MCF 10A (cell line): ENCODE results near the gene TANGO6. TPM values are rescaled to one million over a fixed set of nuclear protein-coding genes. Genes with fewer than 3 reads are reported as not detected.

Source experiments
- BruUV-seq: library from RNA; stranded (reverse); fragments of 400-500 nt; replicated peaks from 2 replicates; lab custom pipeline; 2021; lab: Mats Ljungman, UMichigan
- CTCF ChIA-PET: fragments of 300-600 bp; sonication (Branson Sonifier 250); formaldehyde crosslinking; extraction: SDS; loops from one replicate; lab custom pipeline; 2021; ENCODE audit warnings: antibody characterized with exemption, inconsistent platforms; lab: Yijun Ruan, JAX
- POLR2A ChIA-PET: fragments of 300-600, 350-650 bp; sonication (Branson Sonifier 250); formaldehyde crosslinking; extraction: SDS; loops from one replicate; lab custom pipeline; 2020; ENCODE audit warnings: antibody characterized with exemption, inconsistent platforms; lab: Yijun Ruan, JAX
- DNase-seq: peaks from one replicate; pipeline ENCODE4 v3.0.0-alpha.2; 2018; ENCODE audit not compliant: unreplicated experiment
- H3K27ac Mint-ChIP-seq: one replicate; pipeline ENCODE4 v1.8.0; 2022; ENCODE audit warnings: mild to moderate bottlenecking, low read depth, mixed read lengths; ENCODE audit not compliant: unreplicated experiment
- H3K27me3 Mint-ChIP-seq: one replicate; pipeline ENCODE4 v1.8.0; 2022; ENCODE audit warnings: mixed read lengths; ENCODE audit not compliant: insufficient read depth, unreplicated experiment
- H3K36me3 Mint-ChIP-seq: one replicate; pipeline ENCODE4 v1.8.0; 2022; ENCODE audit warnings: mild to moderate bottlenecking, moderate library complexity, mixed read lengths; ENCODE audit not compliant: insufficient read depth, unreplicated experiment
- H3K4me1 Mint-ChIP-seq: one replicate; pipeline ENCODE4 v1.8.0; 2022; ENCODE audit warnings: mixed read lengths; ENCODE audit not compliant: insufficient read depth, unreplicated experiment
- H3K4me3 Mint-ChIP-seq: one replicate; pipeline ENCODE4 v1.8.0; 2022; ENCODE audit warnings: mild to moderate bottlenecking, moderate library complexity, mixed read lengths; ENCODE audit not compliant: unreplicated experiment
- H3K9me3 Mint-ChIP-seq: one replicate; pipeline ENCODE4 v1.8.0; 2022; ENCODE audit warnings: mixed read lengths; ENCODE audit not compliant: unreplicated experiment
- intact Hi-C: fragments of 100-400 bp; cut with micrococcal nuclease; formaldehyde crosslinking; loops from 2 replicates; pipeline ENCODE4 v1.14.1; 2022
- total RNA-seq: library from RNA; stranded (reverse); gene quantifications from 2 replicates; pipeline ENCODE4 v1.2.3, GENCODE V29; 2022
- TF ChIP-seq, protein P1 (sequence below): fragments of 200-600 bp; IDR thresholded peaks from one replicate; pipeline ENCODE4 v1.8.0; 2022; ENCODE audit warnings: antibody characterized with exemption, mild to moderate bottlenecking; ENCODE audit not compliant: unreplicated experiment

The TANGO6 gene
- total RNA-seq, 1 experiment from 2014 or later = 21.8 TPM

DNA sequence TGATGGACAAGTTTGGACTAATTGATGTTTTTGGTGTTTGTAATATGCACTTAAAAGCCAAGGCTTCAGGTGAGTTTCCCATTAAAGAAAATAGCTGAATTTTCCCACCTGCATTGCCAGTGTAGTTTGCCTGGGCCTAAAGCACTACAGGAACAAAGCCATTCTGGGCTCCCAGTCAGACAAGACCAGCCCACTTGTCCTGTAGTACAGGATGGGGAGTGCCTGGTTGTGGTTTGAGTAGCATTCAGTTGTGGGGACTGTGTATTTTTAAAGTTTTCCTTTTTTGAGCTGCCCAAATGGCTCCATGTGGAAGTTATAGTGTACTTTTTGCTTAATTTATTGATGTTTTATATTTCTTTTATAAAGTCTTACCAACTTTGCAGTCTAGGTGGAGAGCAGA is 91.7 kb downstream of the TANGO6 start:
- TF ChIP-seq, protein P1, sequence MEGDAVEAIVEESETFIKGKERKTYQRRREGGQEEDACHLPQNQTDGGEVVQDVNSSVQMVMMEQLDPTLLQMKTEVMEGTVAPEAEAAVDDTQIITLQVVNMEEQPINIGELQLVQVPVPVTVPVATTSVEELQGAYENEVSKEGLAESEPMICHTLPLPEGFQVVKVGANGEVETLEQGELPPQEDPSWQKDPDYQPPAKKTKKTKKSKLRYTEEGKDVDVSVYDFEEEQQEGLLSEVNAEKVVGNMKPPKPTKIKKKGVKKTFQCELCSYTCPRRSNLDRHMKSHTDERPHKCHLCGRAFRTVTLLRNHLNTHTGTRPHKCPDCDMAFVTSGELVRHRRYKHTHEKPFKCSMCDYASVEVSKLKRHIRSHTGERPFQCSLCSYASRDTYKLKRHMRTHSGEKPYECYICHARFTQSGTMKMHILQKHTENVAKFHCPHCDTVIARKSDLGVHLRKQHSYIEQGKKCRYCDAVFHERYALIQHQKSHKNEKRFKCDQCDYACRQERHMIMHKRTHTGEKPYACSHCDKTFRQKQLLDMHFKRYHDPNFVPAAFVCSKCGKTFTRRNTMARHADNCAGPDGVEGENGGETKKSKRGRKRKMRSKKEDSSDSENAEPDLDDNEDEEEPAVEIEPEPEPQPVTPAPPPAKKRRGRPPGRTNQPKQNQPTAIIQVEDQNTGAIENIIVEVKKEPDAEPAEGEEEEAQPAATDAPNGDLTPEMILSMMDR = no peak
- Mint-ChIP-seq H3K36me3 (peaks cover 35% of the 10 kb centered on the region), H3K9me3 (no peaks in the 10 kb centered on the region), H3K4me3 (no peak overlapping the region), H3K4me1 (peaks cover 28% of the 10 kb centered on the region), H3K27me3 (no peaks in the 10 kb centered on the region), H3K27ac (peak overlapping the region; percentile 66)
- intact Hi-C loops = no loop called here
- no peak for DNase-seq
- CTCF ChIA-PET = interaction anchor here (1.0 to 1.1 kb wide), 3 partner anchors 16 to 189 kb away, joined by 3 to 6 read pairs (median 4); no protein-coding TSS in a partner anchor
- no TSS peak for BruUV-seq
- POLR2A ChIA-PET = interaction anchor here (0.6 to 3.8 kb wide), 11 partner anchors 8 to 912 kb away, joined by 3 to 46 read pairs (median 4); partner anchors contain the start of genes CHTF8, COG8, DDX28 and DUS2

DNA sequence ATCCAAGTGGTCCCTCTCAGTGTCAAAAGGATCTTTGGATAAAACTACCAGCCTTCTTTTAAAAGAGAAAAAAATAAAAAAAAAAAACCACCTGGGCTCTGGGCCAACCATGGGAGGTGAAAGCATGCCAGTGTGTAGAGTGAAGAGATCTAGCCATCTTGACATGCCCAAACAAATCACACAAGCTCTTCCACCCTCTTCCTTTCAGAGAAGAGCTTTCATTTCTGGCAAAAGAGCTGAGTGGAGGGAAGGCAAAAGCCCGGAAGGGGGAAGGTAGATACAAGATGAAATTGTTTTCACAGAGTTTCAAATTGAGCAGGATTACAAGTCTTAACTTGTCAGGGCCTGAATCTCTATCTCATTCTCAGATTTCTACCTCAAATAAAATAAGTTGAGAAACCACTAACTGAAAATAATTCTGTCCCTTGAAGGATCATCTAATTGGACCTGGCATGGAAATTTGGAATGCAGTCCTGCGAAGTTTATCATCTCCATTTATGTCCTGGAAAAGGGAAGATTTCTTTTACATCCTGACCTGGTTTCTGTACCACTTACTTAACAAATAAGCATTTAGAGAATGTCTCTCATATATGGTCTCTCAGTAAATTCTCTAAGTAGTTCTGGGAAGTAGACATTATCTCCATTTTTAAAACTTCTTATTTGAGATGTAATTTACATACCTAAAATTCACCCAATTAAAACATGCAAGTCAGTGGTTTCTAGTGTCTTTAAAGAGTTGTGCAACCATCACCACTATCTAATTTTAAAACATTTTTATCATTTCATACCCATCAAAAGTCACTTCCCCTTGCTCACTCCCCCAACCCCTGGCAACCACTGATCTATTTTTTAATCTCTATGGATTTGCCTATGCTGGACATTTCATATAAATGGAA is 93.7 kb downstream of the TANGO6 start:
- peak overlapping the region; percentile 94 for H3K27ac Mint-ChIP-seq
- BruUV-seq = TSS peak; percentile 79
- POLR2A ChIA-PET = interaction anchor here (0.6 to 3.8 kb wide), 22 partner anchors 8 to 853 kb away, joined by 3 to 46 read pairs (median 4); partner anchors contain the start of gene HAS3
- intact Hi-C loops = no loop called here
- DNase-seq = peak; percentile 95
- peaks cover 28% of the 10 kb centered on the region for H3K4me1 Mint-ChIP-seq
- no peaks in the 10 kb centered on the region for H3K27me3 Mint-ChIP-seq
- H3K4me3 Mint-ChIP-seq = no peak overlapping the region
- CTCF ChIA-PET = interaction anchor here (1.1 kb wide), 1 partner anchor 21 kb away, joined by 6 read pairs; no protein-coding TSS in a partner anchor
- no peaks in the 10 kb centered on the region for H3K9me3 Mint-ChIP-seq
- TF ChIP-seq, protein P1 = no peak
- H3K36me3 Mint-ChIP-seq = peaks cover 19% of the 10 kb centered on the region

DNA sequence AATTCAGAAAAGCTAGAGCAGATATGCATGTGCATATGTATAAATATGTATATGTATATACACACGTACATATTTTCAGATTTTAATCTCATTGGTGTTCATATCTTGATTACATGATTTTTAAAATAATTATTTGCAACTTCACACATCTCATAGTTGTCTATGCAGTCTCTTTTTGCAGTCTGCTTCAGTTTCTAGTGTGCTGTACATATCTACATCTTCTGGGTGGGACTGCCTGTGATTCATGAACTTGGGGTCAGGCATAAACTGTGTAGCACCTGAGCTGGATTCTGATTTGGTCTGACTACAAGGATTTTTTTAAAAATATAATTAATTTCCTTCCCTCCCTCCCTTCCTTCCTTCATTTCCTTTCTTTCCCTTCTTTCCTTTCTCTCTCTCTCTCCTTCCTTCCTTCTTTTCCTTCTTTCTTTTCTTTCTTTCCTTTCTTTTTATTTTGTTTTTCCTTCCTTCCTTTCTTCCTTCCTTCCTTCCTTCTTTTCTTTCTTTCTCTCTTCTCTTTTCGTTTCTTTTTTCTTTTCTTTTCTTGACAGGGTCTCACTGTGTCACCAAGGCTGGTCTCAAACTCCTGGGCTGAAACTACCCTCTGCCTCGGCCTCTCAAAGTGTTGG is 96.5 kb downstream of the TANGO6 start:
- CTCF ChIA-PET = interaction anchor here (0.6 kb wide), 1 partner anchor 12 kb away, joined by 4 read pairs; no protein-coding TSS in a partner anchor
- TF ChIP-seq, protein P1 = no peak
- intact Hi-C loops = no loop called here
- peaks cover 25% of the 10 kb centered on the region for H3K4me1 Mint-ChIP-seq
- no peak overlapping the region for H3K27ac Mint-ChIP-seq
- BruUV-seq = no TSS peak
- H3K36me3 Mint-ChIP-seq = peaks cover 6% of the 10 kb centered on the region
- POLR2A ChIA-PET = interaction anchor here (0.6 to 2.4 kb wide), 3 partner anchors 13 to 46 kb away, joined by 3 to 7 read pairs (median 4); no protein-coding TSS in a partner anchor
- no peaks in the 10 kb centered on the region for H3K27me3 Mint-ChIP-seq
- no peaks in the 10 kb centered on the region for H3K9me3 Mint-ChIP-seq
- no peak overlapping the region for H3K4me3 Mint-ChIP-seq
- DNase-seq = no peak
